NCI-H2029 treated with DMSO at 0.1 percent for 48 hours (cell line): ENCODE results near the gene WIPF2.

Experiments
- DNase-seq: peaks from one replicate; lab custom pipeline; 2025; lab: John Stamatoyannopoulos, UW

Gene WIPF2, protein sequence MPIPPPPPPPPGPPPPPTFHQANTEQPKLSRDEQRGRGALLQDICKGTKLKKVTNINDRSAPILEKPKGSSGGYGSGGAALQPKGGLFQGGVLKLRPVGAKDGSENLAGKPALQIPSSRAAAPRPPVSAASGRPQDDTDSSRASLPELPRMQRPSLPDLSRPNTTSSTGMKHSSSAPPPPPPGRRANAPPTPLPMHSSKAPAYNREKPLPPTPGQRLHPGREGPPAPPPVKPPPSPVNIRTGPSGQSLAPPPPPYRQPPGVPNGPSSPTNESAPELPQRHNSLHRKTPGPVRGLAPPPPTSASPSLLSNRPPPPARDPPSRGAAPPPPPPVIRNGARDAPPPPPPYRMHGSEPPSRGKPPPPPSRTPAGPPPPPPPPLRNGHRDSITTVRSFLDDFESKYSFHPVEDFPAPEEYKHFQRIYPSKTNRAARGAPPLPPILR

DNA sequence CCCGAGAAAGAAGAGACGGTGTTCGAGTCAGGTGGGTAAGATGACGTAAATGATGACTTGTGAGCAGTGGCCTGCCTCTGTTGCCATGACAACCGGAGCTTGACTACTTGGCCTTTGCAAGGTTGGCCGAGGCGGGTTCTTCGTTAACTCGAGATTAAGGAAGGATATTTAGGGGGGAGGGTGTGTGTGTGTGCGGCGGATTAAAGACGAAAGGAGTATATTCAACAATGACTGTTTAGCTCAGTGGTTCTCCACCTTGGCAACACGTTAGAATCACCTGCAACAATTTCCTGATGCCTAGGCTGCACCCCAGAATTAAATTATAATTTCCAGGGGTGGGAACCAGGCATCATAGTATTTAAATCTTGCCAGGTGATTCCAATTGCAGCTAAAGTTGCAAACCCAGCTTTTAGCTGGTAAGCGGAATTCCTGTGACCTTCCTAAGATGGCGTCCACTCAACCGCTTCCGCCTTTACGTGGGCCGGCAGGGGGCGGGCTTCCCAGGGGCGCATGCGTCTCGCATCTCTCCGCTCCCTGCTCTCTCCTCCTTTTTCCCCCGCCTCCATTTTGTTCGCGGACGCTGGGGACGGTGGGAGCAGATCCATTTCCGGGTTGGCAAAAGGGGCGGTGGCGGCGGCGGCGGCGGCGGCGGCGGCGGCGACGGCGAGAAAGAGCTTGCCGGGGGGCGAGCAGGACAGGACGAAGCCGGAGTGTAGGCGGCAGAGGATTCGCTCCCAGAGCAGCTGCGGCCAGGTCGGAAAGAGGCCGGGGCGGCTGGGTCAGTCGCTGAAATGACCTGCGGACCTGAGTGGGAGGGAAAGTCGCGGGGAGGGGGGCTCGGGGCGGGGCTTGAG lies at the start of gene WIPF2:
WIPF2 (plus strand) TSS at position 565 of the 854 bp plus-strand sequence. CDS start 37,156 bp downstream, outside the sequence.
- DNase-seq = peak; percentile 83

DNA sequence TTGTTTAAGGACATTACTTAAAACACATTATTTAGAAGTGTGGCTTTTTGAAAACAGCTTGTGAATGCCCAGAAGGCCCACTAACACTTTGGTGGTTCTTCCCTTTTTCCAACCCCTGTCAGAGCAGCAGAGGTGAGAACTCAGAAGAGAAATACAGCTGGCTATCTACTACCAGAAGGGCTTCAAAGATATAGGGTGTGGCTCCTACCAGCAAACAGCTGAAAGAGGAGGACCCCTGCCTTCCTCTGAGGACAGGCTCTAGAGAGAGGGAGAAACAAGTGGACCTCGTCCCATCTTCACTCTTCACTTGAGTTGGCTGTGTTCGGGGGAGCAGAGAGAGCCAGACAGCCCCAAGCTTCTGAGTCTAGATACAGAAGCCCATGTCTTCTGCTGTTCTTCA lies 48.8 kb upstream of the WIPF2 start:
- no peak for DNase-seq

DNA sequence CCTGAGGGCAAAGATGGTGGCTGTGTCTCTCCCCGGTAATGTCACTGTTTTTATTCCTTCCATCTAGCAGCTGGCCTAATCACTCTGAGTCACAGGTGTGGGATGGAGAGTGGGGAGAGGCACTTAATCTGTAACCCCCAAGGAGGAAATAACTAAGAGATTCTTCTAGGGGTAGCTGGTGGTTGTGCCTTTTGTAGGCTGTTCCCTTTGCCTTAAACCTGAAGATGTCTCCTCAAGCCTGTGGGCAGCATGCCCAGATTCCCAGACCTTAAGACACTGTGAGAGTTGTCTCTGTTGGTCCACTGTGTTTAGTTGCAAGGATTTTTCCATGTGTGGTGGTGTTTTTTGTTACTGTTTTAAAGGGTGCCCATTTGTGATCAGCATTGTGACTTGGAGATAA lies 47.4 kb upstream of the WIPF2 start:
- DNase-seq = no peak

DNA sequence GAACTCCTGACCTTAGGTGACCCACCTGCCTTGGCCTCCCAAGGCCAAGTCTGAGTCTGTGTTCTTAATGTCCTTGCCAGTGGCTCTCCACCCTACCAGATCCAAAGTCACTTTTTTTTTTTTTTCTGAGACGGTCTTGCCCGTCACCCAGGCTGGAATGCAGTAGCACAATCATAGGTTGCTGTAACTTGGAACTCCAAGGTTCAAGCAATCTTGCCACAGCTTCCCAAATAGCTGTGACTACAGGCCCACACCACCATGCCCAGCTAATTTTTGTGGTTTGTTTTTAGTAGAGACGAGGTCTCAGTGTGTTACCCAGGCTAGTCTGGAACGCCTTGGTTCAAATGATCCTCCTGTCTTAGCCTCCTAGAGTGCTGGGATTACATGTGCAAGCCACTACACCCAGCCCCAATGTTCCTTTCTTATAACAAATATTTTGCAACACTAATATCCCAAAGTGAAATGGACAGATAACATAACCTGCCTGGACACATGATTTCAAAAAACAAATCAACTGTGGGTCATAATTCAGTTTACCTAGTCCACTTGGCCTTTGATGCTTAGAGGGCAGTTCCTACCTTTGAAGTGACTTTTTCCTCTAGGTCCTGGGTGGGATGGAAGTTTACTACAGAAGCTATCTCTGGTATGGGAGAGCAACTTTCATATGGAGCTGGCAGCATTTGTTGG lies 45.9 kb upstream of the WIPF2 start:
- no peak for DNase-seq

DNA sequence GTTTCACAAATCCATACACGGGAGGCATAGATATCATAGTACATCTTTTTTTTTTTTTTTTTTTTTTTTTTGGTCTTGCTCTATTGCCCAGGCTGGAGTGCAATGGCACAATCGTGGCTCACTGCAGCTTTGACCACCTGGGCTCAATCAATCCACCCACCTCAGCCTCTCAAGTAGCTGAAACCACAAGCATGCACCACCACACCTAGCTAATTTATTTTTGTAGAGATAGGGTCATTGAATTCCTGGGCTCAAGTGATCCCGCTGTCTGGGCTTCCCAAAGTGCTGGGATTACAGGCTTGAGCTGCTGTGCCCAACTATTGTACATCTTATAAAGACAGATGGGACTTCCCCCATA lies 45.3 kb upstream of the WIPF2 start:
- no peak for DNase-seq

DNA sequence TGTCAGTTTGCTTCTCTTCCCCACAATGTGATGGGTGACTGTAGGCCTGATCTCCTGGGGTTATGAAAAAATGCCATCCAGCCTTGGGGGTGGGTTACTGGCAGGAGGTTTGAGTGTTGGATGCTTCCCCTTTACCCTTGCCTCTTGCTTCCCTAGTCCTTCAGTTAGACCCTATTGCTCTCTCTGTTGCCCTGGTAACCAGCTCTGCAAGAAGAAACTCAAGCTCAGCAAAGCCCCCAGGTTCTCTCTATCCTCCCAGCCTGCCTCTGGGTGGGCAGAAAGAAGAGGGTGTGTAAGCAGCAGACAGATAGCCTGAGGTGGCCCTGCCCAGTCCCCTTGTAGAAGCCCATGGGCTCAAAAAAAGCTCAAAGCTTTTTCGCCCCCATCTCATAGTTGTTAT lies 44.6 kb upstream of the WIPF2 start:
- DNase-seq = no peak

DNA sequence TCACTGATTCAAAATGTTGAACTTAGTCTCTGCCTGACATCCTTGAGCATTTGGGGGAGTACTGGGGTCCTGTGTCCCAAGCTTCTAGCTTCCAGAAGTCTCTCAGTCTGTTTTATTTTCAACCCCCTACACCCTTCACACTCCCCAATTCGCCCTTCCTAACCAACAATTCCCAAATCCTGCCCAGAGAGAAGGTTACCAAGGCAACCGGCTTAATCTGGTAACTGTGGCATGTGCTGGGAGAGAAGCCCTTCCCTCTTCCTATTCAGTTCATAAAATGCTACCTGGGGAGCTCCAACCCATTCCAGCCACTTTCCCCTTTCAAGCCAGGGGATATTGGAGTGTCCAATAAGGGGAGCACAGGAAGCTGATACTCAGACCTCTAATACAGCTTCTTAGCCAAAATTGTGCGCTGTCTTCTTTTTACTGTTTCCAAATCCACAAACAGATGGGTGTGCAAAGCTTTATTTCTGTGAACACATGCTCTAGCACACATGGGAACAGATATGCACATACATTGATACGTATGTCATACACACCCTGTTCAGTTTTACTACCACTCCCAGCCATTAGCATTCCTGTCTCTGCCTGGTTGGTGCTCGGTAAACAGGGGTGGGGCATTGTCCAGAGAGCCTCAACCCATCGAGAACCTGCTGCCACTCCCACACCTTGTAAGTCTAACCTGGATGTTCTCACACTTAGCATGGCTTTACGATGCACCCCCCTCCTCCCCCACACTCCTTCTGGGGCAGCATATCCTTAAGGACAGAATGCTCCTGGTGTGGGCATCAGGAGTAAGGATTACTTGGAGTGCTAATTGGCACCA lies 43.0 kb upstream of the WIPF2 start:
- no peak for DNase-seq

DNA sequence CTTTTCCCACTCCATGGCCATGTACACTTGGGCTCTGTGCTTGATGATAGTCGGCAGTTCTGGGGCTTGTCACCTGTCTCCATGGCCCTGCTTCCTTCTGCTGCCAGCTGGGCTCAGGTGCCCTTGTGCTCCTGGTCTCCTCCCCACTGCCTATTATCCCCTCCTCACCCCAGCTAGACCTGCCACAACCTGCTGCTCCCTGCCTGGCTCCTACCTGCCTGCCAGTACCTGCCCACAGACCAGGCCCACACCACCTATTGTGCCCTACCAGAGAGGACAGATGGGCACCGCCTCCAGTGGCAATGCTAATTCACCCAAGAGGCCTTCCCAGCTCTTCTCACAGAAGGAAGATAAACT lies 42.4 kb upstream of the WIPF2 start:
- DNase-seq = peak; percentile 11

DNA sequence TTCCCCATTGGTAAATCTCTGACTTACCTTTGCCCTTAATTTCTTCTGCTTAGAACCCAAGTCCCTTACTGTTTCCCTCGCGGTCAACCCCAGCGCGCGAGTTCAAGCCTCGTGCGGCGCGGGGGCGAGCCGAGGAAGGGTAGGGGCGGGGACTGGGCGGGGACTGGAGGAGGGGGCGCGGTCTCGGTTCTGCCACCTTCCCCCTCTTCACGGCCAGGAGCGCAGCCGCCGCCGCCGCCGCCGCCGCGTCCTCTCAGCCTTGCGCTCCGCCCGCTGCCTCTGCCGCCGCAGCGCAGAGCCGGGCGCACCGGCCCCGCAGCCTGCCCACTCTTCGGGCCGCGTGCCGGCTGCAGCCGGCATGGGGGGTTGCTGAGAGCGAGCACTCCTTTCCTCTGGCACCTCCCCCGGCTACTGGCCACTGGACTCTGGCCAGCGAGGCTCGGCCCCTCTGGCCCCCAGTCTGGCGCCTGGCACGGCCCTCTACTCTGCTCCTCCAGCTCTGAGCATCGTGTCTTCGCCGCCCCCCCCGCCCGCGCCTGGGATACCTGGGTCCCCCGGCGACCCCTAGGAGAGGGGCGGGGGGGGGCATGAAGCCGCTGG lies 41.7 kb upstream of the WIPF2 start, which contains the start of gene RAPGEFL1:
RAPGEFL1 (plus strand) TSS at position 196 of the 600 bp plus-strand sequence; CDS start at position 588, 392 bp downstream.
- peak; percentile 10 for DNase-seq

DNA sequence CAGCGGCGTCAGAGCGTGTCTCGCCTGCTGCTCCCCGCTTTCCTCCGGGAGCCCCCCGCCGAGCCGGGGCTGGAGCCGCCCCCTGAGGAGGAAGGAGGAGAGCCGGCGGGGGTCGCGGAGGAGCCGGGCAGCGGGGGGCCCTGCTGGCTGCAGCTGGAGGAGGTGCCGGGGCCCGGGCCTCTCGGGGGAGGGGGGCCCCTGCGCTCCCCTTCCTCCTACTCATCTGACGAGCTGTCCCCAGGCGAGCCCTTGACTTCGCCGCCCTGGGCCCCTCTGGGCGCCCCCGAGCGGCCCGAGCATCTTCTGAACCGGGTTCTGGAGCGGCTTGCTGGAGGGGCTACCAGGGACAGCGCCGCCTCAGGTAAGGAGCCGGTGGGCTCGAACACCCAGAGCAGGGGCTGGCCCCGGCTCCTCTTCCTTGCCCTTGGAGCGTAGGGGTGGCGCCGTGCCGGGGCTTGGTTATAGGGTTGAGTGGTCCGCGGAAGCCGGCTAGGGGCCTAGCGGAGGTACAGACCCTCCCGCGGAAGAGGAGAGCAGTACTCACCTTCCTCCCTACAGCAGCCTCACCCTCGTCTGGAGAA lies 41.0 kb upstream of the WIPF2 start:
- DNase-seq = no peak

DNA sequence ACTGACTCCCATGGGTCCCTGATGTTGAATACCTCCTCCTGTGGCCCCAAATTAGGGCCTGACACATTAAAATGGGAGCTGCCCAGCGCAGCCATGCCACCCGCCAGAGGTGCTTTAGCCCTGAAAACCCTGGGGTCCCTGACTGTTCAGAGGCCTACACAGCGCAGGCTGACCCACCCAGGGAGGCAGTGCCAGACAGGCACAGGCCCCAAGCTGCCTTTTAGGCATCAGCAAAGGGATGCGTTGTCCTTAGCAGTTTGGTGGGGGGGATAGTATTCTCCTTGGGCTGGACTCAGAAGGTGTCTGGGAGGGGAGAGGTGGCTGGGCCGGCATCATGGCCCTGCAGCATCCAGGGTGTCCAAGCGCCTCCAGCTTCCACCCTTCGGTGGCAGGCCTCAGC lies 40.4 kb upstream of the WIPF2 start:
- no peak for DNase-seq

DNA sequence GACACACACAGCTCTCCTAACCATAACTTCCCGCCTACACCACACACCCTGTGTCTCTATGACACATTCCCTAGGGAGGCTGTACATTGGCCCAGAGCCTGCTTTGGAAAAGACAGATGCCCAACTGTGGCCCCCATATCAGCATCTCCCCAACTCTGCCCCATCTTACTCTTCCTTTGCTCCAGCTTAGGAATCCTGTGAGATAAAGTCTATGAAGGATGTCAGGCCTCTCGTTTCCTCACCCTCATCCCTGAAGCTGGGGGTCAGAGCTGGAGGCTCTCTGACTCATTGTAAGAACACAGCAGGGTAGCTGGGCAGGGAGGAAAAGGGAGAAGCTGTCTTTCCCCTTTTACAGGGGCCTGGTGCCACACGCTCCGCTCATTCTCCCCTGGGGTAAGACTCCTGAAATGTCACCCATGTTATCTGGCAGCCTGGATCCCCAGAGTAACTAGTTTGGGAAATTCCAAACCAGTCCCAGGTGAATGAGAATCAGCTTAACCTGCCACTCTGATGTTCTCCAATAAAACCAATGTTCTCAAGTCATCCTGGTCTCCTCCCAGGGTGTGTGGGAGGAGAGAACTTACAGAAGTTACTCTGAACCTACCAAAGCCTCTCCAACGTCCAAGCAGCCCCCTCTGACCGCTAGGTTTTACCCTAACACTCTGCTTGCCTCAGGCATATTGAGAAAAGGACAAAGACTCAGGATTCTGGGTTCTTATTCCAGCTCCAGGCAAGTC lies 39.0 kb upstream of the WIPF2 start:
- no peak for DNase-seq

DNA sequence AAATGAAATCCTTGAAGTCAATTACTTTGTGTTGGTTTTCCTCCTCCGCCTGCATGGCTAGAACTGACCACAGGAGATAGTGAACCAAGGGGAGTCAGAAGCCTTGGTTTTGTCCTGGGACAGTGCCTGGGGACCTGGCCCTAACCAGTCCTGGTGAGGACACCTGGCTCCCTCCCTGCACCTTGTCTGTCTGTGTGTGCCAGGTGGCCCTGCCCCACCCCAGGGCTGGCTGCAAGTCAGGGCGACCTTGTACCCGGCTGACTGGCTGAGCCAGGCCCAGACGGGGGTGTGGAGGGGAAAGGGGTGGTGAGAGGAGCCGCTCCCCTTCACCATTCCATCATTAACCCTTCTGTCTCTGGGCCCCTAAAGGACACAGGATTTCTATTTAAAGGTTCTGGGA lies 38.4 kb upstream of the WIPF2 start:
- DNase-seq = no peak

DNA sequence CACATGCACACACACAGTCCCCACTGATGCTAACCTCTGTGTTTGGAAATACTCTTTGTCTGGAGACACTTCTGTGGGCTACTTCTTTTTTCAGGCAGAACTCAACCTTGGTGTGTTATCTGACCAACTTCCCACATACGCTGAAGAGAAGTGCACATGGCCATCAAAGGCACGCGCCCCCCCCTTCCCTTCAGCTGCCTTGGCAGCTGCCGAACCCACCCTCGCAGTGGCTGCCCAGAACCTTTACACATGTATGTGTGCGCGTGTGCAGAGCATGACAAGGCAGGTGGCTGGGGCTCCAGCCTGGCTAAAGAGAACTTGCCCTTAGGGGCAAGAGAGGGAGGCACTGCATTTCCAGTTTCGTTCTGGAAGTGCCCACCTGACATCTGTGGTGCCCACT lies 37.9 kb upstream of the WIPF2 start:
- no peak for DNase-seq

DNA sequence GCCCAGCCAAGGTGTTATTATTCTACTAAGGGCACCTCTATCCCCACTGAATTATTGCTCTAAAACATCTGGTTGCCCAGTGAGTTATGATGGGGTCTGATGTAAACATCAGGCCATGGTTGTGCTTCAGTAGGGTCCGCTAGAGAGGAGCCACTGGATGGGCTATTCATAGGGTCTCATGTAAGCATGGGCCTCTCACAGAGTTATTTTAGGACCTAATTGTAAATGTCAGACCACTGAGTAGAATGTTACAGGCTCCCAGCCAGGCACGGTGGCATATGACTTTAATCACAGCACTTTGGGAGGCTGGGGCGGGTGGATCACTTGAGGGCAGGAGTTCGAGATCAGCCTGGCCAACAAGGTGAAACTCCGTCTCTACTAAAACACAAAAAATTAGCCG lies 36.5 kb upstream of the WIPF2 start:
- no peak for DNase-seq

DNA sequence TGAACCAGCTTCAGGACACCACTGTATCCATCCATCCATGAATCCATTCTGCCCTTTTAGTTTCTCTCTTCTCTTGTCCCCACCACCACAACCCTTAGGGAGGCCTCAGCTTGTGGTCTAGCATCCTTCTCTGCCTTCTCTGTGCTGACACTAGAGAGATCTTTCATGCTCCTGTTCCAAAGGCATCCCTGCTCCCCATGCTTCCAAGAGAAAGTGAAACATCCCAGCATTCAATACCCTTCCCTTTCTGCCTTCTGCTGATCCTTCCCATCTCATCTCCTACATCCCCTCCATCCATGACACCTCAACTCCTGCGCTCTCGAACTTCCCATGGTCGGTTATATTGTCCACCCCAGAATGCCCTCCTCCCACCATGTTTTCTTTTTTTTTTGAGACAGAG lies 31.9 kb upstream of the WIPF2 start:
- DNase-seq = no peak

DNA sequence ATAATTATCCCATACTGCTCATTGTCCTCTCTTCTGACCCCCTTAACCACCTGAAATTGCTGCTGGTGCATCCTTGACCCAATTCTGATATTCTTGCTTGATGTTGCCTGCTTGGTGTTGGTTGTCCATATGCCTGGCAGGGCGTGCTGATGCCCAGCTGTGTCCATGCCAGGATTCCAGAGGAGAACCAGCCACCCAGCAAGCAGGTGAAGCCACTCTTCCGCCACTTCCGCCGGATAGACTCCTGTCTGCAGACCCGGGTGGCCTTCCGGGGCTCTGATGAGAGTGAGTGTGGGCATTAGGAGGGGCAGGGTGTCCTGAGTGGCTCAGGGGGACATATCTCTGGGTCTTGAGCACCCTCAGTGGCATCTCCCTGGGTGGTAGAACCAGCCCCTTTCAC lies 30.4 kb upstream of the WIPF2 start:
- DNase-seq = no peak

DNA sequence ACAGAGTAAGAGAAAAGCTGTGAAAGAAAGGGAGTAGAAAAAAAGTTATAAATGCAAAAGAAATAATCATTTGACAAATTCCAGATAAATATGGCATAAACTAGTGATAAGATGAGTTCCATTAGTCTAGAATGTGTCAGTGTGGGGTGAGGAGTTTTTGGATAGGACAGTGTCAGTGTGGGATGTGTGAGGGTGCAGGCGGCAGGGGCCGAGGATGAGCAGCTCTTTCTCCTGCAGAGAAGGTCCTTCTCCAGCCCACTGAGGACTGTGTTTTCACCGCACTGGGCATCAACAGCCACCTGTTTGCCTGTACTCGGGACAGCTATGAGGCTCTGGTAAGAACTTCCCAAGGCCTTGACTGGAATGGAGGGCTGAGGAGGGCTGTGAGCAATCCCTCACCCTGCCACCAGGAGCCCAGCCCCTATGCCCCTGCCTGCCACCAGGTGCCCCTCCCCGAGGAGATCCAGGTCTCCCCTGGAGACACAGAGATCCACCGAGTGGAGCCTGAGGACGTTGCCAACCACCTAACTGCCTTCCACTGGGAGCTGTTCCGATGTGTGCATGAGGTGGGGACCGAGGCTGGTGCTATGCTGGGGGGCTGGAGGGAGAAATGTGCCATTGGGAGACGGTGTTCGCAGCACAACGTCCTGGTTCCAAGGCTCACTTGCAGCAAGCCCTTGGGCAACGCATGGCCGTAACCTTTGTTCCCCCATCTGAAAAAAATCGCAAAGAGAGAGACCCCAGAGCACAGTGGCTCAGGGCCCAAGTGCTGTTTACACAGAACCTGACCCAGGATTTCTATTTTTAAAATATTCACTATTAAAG lies 28.7 kb upstream of the WIPF2 start:
- DNase-seq = no peak
